Suprapubic skin (tissue), 4 donors: Measurements from ENCODE around the gene INTU. TPM values are rescaled to one million over a fixed set of nuclear protein-coding genes. Genes with fewer than 3 reads are reported as not detected.

ENCODE experiments used
- DNase-seq, 2 donors: peaks; one replicate each; pipeline ENCODE4 v3.0.0-alpha.2; 2019; ENCODE audit warnings: low spot score in 2 of 2
- H3K27ac ChIP-seq: fragments of 200-600 bp; sonication (generic); one replicate; pipeline ENCODE4 v1.5.1; 2019
- H3K27me3 ChIP-seq: fragments of 200-600 bp; sonication (generic); one replicate; pipeline ENCODE4 v1.5.1; 2019
- H3K36me3 ChIP-seq: fragments of 200-600 bp; sonication (generic); one replicate; pipeline ENCODE4 v1.5.1; 2019
- H3K4me1 ChIP-seq: fragments of 200-600 bp; sonication (generic); one replicate; pipeline ENCODE4 v1.5.1; 2019
- H3K4me3 ChIP-seq: fragments of 200-600 bp; sonication (generic); one replicate; pipeline ENCODE4 v1.5.1; 2019; ENCODE audit warnings: mild to moderate bottlenecking
- H3K9me3 ChIP-seq: fragments of 200-600 bp; sonication (generic); one replicate; pipeline ENCODE4 v1.5.1; 2019
- CTCF ChIP-seq, 2 donors: fragments of 200-600 bp in 1 of 2; fragments of 450-650 bp in 1 of 2; sonication (generic) in 1 of 2; IDR thresholded peaks; one replicate each; pipeline ENCODE4 v1.5.1; 2016 to 2019; ENCODE audit warnings: antibody characterized with exemption in 2 of 2, mild to moderate bottlenecking in 1 of 2, moderate library complexity in 1 of 2
- EP300 ChIP-seq: sonication (generic); formaldehyde crosslinking; IDR thresholded peaks from one replicate; pipeline ENCODE4 v1.6.1; 2017; ENCODE audit warnings: antibody characterized with exemption
- POLR2A ChIP-seq, 2 donors: fragments of 450-650 bp; IDR thresholded peaks; one replicate each; pipeline ENCODE4 v1.6.1; 2017; ENCODE audit warnings: antibody characterized with exemption in 2 of 2, mild to moderate bottlenecking in 2 of 2, moderate library complexity in 2 of 2
- POLR2AphosphoS5 ChIP-seq, 3 donors: sonication (generic); formaldehyde crosslinking; IDR thresholded peaks; one replicate each; pipeline ENCODE4 v1.6.1; 2017; ENCODE audit warnings: antibody characterized with exemption in 3 of 3
- WGBS: methylation state at CpG from one replicate; pipeline ENCODE4 v1.1.5; 2018; 5-methylcytosine and 5-hydroxymethylcytosine counted together
- total RNA-seq, 4 donors: library from RNA; depleted of rRNA; stranded (reverse); fragments of >200 nt; gene quantifications; one replicate each; pipeline ENCODE4 v1.1.0, GENCODE V29; 2016

The INTU gene
- total RNA-seq, 4 donors from 2014 or later, result 6.1 to 11.7 (median 8.3) TPM

- H3K36me3 ChIP-seq, result no peaks in the 10 kb centered on the region
- peaks cover 4% of the 10 kb centered on the region for H3K9me3 ChIP-seq
- peaks cover 6% of the 10 kb centered on the region for H3K27me3 ChIP-seq
- 91% methylated on average over 1 of the region's 1 CpG for WGBS
- no peak overlapping the region for H3K4me3 ChIP-seq
- no peaks in the 10 kb centered on the region for H3K4me1 ChIP-seq
- TF ChIP-seq CTCF (IDR thresholded peaks at IDR 0.05) (no peak), EP300 (no peak), POLR2AphosphoS5 (IDR thresholded peaks at IDR 0.05) (no peak), POLR2A (IDR thresholded peaks at IDR 0.05) (no peak)
- H3K27ac ChIP-seq, result no peak overlapping the region
- DNase-seq, result no peak
Measured at GRCh38 chr4:127741247-127741646, 108.5 kb downstream of the INTU start.

- WGBS, result 94% methylated on average over 4 of the region's 4 CpGs
- H3K4me3 ChIP-seq, result no peak overlapping the region
- H3K27ac ChIP-seq, result no peak overlapping the region
- H3K4me1 ChIP-seq, result no peaks in the 10 kb centered on the region
- DNase-seq, result no peak
- peaks cover 9% of the 10 kb centered on the region for H3K9me3 ChIP-seq
- no peaks in the 10 kb centered on the region for H3K36me3 ChIP-seq
- H3K27me3 ChIP-seq, result no peaks in the 10 kb centered on the region
- TF ChIP-seq POLR2AphosphoS5 (IDR thresholded peaks at IDR 0.05) (no peak), EP300 (no peak), CTCF (IDR thresholded peaks at IDR 0.05) (no peak), POLR2A (IDR thresholded peaks at IDR 0.05) (no peak)
Measured at GRCh38 chr4:127747883-127748282, 115.1 kb downstream of the INTU start.

DNA sequence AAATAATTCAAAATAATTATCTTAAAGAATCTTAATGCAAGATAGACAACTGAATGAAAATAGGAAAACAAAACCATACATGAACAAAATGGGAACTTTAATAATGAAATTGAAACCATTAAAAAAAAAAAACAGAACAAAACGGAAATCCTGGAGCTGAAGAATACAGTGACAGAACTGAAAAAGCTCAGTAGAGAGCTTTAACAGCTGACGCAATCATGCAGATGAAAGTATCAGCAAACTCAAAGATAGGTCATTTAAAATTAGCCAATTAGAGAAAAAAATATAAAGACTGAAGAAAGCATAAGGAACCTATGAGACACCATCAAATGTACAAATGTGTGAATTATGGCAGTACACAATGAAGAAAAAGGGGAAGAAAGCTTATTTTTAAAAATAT, 116.2 kb downstream of the INTU start:
- no peak overlapping the region for H3K27ac ChIP-seq
- no peaks in the 10 kb centered on the region for H3K27me3 ChIP-seq
- TF ChIP-seq CTCF (IDR thresholded peaks at IDR 0.05) (no peak), EP300 (no peak), POLR2A (IDR thresholded peaks at IDR 0.05) (no peak), POLR2AphosphoS5 (IDR thresholded peaks at IDR 0.05) (no peak)
- 87% methylated on average over 2 of the region's 2 CpGs for WGBS
- H3K36me3 ChIP-seq, result no peaks in the 10 kb centered on the region
- peaks cover 9% of the 10 kb centered on the region for H3K9me3 ChIP-seq
- H3K4me1 ChIP-seq, result no peaks in the 10 kb centered on the region
- H3K4me3 ChIP-seq, result no peak overlapping the region
- DNase-seq, result no peak

DNA sequence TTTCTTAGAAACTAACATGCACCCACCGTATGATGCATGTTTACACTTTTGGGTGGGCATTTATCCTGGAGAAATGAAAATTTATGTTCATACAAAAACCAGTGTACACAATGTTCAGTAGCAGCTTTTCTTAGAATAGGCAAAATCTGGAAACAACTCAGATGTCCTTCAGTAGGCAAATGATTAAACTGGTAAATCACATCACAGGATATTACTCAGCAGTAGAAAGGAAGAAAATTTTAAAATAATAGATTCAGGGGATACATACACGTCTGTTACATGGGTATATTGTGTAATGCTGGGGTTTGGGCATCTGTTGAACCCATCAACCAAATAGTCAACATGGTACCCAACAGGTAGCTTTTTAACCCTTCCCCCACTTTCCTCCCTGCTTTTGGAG, 124.1 kb downstream of the INTU start:
- DNase-seq, result no peak
- H3K4me3 ChIP-seq, result no peak overlapping the region
- no peaks in the 10 kb centered on the region for H3K9me3 ChIP-seq
- no peaks in the 10 kb centered on the region for H3K27me3 ChIP-seq
- 75% methylated on average over 2 of the region's 2 CpGs for WGBS
- TF ChIP-seq POLR2AphosphoS5 (IDR thresholded peaks at IDR 0.05) (no peak), CTCF (IDR thresholded peaks at IDR 0.05) (no peak), EP300 (no peak), POLR2A (IDR thresholded peaks at IDR 0.05) (no peak)
- no peak overlapping the region for H3K27ac ChIP-seq
- H3K4me1 ChIP-seq, result no peaks in the 10 kb centered on the region
- no peaks in the 10 kb centered on the region for H3K36me3 ChIP-seq

DNA sequence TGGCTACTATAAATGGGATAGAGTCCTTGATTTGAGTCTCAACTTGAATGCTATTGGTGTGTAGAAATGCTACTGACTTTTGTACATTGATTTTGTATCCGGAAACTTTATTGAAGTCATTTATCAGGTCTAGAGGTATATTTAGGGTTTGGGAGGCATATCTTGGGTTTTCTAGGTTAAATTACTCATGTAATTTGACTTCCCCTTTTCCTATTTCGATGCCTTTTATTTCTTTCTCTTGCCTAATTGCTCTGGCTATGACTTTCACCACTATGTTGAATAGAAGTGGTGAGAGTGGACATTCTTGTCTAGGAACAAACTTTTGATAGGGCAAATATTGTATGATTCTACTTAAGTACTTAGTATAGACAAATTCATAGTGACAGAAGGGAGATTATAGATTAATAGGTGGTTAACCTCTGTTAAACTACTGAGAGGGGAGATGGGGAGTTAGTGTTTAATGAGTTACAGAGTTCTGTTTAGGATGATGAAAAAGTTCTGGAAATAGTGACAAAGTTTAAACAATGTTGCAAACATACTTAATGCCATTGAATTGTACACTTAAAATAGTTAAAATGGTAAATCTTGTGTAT, 126.6 kb downstream of the INTU start:
- WGBS, result 86% methylated on average over 2 of the region's 2 CpGs

More for the DNA sequence above, 126.6 kb downstream of the INTU start:
- Histone ChIP-seq H3K4me1 (no peaks in the 10 kb centered on the region), H3K4me3 (no peak overlapping the region), H3K27me3 (no peaks in the 10 kb centered on the region), H3K27ac (no peak overlapping the region), H3K36me3 (no peaks in the 10 kb centered on the region), H3K9me3 (no peaks in the 10 kb centered on the region)
- TF ChIP-seq POLR2AphosphoS5 (IDR thresholded peaks at IDR 0.05) (no peak), POLR2A (IDR thresholded peaks at IDR 0.05) (no peak), EP300 (no peak), CTCF (IDR thresholded peaks at IDR 0.05) (no peak)
- no peak for DNase-seq
